NCI-H1694 treated with DMSO at 0.1 percent for 48 hours (cell line): Measurements from ENCODE around the gene FJX1.
"Not testable (repeated sequence)": the region's sequence is repeated elsewhere in the genome, so short reads cannot be mapped to it uniquely, and the experiment has no call there.

Experiments
- DNase-seq: peaks from one replicate; lab custom pipeline; 2025; lab: John Stamatoyannopoulos, UW

The FJX1 gene

DNA sequence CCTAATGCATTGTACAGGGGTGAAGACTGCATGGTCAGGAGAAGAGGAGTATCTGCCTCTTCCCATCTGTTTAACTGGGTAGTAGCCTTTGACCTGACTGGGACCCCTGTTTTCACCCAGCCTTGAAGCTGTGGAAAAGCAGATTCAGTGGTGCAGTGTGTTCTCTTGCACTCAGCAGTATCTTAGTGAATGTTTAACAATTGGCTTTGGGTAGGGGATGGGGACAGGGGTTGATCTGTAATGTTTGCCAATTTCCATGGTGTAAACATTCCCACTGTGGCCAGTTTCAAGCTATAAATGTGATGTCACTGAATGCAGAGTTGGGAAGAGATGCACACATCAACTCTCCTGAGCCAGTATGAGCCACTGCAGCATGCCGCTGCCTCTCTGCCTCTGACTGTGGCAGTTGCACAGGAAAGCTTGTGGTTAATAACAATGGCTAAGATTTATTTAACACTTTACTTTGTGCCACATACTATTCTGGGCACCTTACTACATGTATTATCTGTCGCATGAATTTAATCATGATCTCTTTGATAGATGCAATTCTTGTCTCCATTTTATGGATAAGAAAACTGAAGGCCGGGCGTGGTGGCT is 15.7 kb downstream of the FJX1 start:
- DNase-seq = no peak

GRCh38 chr11:35635933-35636332 is 17.7 kb downstream of the FJX1 start:
- no peak for DNase-seq

DNA sequence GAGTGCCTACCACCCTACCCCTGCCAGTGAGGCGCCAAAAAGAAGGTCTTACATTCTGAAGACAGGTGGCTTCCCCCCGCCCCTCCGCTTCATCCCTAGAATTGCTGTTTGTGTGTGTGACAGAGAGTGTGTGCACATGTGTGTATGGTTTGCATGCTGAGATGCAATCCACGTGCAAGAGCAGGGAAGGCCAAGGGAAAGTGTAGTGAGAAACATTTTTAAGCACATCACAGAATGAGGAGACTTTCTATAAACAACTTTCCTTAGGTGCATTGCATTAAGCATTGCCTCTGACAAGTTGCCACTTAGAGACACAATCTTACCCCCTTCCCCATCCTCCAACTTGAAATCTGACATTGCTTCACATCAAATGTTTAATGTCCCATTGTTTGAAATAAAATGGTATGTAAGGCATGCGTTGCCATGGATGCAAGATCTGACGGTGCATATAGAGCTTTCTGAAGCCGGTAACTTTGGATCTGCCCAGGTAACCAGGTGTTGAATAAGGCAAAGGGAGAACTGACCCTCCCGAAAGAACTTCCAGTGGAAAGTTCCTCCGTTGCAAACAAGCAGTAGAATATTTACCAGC is 21.4 kb downstream of the FJX1 start:
- no peak for DNase-seq

DNA sequence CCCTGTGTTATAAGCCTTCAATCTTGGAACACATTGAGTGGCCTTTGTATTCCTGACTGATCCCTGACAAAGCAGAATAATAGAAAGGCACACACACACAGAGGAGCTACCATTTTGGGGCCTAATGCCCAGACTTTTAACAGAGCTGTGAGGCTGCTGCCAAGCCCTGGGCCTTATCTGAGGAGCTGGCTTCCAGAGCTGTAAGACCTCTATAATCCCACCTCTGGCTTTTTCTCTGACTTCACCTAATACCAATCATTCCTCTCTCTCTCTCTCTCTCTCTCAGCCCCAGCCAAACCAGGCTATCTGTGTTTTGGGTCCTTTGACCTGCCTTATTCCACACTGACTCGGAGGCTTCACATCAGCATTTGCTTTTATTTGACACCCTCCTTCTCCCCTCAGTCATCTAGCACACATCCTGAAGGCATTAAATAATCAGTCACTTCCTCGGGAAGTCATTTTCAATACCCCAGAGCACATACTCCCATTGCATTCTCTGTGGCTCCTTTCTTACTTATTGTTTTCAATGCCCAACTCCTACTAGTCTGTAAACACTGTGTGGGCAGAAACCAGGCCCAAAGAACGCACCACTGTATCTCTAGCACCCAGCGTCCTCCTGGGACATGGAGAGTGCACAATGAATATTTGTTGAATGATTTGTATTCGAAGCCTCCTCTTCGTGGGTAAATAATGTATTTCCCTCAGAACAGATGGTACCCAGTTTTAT is 23.1 kb downstream of the FJX1 start:
- DNase-seq = no peak

GRCh38 chr11:35641964-35642363 is 23.7 kb downstream of the FJX1 start:
- DNase-seq = no peak

DNA sequence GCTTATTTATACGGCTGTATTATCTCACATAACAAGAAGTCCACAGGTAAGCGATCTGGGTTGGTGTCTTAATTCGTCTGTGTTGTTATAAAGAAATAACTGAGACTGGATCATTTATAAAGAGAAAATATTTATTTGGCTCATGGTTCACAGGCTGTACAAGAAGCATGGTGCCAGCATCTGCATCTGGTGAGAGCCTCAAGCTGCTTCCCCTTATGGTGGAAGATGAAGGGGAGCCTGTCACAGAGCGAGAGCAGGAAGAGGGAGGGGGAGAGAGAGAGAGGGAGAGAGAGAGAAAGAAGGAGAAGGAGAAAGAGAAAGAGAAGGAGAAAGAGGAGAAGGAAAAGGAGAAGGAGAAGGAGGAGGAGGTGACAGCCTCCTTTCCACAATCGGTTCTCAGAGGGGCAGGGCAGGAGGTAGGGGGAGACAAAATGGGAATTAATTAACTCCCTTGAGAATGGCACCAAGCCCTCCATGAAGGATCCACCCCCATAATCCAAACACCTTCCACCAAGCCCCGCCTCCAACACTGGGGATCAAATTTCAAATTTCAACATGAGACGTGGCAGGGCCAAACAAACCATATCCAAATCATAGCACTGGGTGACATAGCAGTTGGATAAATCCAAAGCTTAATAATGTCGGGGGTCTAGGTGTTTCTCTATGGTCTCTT is 29.3 kb downstream of the FJX1 start:
- DNase-seq = no peak

DNA sequence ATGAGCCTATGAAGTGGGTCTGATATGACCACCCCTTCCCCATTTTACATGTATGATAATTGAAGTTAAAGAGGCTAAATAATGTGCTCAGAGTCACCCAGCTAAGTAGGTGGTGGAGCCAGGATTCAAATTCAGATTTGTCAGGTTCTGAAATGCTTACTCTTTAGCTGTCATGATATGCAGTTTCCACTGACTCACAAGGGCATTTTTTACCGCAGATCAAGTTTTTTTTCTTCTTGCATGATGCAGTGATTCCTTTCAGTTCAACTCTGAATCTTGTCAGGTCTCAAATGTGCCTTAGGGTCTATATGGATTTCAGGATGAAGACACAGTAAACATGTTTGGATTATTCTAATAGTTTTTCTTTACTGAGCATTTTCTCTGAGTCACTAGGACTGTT is 31.7 kb downstream of the FJX1 start:
- no peak for DNase-seq

DNA sequence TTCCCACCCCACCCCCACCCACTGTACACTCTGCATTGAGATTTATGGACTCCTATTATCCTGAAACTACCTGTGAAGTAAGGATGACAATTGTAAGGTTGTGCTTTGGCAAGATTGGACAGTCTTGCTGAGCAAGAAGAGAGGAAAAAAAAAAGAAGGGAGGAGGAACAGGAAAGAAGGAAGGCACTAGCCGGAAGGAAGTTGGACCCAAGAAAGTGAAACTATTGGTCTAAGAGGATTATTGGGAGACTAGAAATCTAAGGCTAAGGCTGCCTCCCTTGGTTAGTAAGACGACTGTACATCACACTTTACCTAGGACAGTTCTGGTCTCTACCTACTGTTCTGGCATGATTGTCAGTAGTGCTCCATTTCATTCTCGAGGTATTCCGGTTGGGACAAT is 32.2 kb downstream of the FJX1 start:
- DNase-seq = no peak

DNA sequence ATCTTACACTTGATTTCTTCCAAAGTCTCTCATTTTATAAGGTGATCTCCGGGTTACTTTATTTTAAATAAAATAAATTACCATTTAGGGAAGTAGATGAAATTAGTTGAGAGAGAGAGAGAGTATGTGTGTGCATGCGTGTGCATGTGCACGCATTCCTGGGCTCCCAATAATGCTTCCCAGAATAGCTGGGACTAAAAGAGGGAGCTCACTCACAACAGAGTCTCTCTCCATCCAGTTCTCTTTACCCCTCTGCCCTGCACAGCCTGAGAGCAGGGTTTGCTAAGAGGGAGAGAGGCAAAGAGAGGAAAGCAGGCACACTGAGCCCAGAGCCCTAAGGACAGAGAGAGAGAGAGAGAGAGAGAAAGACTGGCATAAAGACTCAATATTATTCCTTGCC is 33.0 kb downstream of the FJX1 start:
- DNase-seq = no peak

- not testable (repeated sequence) for DNase-seq
Measured at GRCh38 chr11:35652786-35653185, 34.5 kb downstream of the FJX1 start.

GRCh38 chr11:35654711-35655110 is 36.5 kb downstream of the FJX1 start:
- no peak for DNase-seq

- no peak for DNase-seq
Measured at GRCh38 chr11:35655254-35655653, 37.0 kb downstream of the FJX1 start.

DNA sequence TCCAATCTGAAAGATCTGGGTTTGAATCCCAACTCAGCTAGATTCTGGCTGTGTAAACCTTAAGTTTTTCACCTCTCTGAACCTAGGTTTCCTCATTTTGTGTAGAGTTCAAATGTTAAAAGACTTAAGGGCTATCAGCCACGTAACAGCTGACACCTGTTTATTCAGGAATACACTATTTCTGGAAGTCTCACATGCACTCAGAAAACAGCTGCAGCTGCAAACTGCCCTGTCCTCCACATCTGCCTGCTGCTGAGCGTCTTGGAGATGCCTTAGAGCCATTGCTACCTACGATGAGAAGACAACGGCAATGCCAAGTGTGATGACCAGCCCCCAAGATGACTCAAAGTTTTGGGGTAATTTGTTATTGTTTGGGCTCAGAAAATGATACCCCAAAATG is 37.6 kb downstream of the FJX1 start:
- DNase-seq = no peak

GRCh38 chr11:35658020-35658948 is 40.0 kb downstream of the FJX1 start:
- DNase-seq = no peak

DNA sequence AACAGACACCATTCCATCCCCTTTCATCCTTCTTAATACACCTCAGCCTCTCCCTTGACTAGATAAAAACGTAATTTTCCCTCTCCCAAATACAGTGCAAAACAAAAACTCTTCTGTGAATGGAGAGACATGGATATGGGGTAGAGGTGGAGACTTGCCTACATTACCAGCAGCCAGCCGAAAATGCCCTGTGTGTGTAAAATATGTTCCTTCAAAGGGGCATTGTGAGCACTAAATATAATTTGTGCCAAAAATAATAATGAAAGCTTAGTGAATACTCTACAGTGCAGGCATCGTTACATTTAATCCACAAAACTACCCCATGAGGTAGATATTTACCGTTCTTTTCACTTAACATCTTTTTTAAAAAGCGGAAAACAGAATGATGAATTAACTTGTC is 43.3 kb downstream of the FJX1 start:
- no peak for DNase-seq

DNA sequence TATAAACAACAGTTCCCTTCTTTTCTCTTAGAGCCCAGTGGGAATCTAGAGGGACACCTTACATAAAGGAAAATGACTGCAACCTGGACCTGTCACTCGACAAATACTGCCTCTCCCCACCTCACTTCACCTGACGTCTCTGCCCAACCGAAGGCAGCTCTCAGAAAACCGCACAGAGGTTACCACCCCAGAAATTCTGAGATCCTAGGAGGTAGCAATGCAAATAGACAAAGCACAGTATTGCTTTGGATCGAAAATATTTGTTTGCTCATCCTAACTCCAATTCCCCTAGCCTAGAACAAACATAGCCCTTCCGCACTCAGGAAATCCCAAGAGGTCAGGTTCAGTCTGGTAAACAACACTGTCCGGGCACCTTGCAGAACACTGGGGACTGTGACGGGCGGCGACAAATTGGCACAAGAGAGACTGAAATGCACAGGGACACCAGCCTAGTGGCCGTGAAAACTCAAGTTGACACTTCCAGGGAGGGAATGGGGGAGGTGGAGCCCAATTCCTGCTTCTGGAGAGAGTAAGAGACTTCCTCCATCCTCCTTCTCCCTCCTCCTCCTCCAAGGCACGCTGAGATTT is 43.9 kb downstream of the FJX1 start:
- DNase-seq = no peak

- peak; percentile 23 for DNase-seq
Measured at GRCh38 chr11:35662649-35663407, 44.6 kb downstream of the FJX1 start, which contains the start of gene TRIM44. Gene TRIM44 (plus strand): TSS chr11:35662775. CDS start chr11:35663112, 337 bp downstream.

DNA sequence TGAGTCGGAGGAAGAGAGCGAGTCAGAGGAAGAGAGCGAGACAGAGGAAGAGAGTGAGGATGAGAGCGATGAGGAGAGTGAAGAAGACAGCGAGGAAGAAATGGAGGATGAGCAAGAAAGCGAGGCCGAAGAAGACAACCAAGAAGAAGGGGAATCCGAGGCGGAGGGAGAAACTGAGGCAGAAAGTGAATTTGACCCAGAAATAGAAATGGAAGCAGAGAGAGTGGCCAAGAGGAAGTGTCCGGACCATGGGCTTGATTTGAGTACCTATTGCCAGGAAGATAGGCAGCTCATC is 45.1 kb downstream of the FJX1 start:
- no peak for DNase-seq

DNA sequence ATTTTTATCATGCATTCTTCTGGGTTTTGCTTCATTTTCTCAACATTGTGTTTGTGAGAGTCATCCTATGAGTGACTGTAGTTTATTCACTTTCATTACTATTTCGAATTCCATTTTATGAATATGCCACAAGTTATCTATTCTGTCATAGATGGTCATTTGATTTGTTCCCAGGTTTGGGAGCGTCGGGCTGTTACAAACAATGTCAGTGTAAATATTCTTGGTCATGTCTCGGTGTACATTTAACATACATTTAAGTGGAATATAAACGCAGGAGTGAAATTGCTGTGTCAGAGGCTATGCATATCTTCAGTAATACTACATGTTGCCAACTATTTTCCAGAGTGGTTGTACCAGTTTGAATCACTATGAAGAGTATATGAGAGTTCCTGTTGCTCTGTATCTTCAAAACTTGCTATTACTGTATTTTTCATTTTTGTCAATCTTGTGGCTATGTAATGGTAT is 46.7 kb downstream of the FJX1 start:
- DNase-seq = no peak

DNA sequence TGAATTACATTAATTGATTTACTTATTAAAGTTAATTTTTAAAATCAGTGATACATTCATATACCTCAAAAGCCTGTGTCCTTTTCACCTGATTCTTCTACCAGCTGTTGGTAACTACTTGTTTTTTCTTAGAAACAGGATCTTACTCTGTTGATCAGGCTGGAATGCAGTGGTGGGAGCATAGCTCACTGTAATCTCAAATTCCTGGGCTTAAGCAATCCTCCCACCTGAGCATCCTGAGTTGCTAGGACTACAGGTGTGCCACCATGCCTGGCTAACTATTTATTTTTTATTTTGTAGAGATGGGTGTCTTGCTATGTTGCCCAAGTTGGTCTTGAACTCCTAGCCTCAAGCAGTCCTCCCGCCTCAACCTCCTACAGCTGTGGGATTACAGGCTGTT is 49.0 kb downstream of the FJX1 start:
- no peak for DNase-seq

DNA sequence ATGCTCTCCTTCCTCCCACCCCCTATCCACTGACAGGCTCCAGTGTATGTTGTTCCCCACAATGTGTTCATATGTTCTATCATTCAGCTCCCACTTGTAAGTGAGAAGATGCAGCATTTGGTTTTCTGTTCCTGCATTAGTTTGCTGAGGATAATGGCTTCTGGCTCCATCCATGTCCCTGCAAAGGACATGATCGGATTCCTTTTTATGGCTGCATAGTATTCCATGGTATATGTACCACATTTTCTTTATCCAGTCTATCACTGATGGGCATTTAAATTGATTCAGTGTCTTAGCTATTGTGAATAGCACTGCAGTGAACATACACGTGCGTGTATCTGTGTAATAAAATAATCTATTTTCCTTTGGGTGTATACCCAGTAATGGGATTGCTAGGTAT is 50.1 kb downstream of the FJX1 start:
- DNase-seq = not testable (repeated sequence)
